GM23338 (cell line): Measurements from ENCODE around the gene WNT2. TPM values are rescaled to one million over a fixed set of nuclear protein-coding genes. Genes with fewer than 3 reads are reported as not detected.

Source experiments
- ATAC-seq: fragments of 200-7000 bp; cut with Tn5 transposase; 3 replicates; pipeline ENCODE4 v1.9.1; 2020
- DNase-seq: peaks from one replicate; pipeline ENCODE4 v3.0.0-alpha.2; 2015; ENCODE audit warnings: low spot score
- H2AFZ ChIP-seq: fragments of 200-600 bp; sonication (generic); 2 replicates; pipeline ENCODE4 v1.8.0; 2016; ENCODE audit warnings: antibody characterized with exemption, mild to moderate bottlenecking, moderate library complexity
- H3F3A ChIP-seq: fragments of 200-600 bp; sonication (generic); replicated peaks from 2 replicates; pipeline ENCODE4 v1.8.0; 2017; ENCODE audit warnings: antibody characterized with exemption, mixed run types, low read depth
- H3K27ac ChIP-seq: fragments of 200-600 bp; sonication (generic); 2 replicates; pipeline ENCODE4 v1.6.1; 2016; ENCODE audit warnings: low read depth
- H3K27me3 ChIP-seq: fragments of 200-600 bp; sonication (generic); 2 replicates; pipeline ENCODE4 v1.8.0; 2016; ENCODE audit warnings: mild to moderate bottlenecking, mixed run types, moderate library complexity; ENCODE audit not compliant: insufficient read depth
- H3K36me3 ChIP-seq: fragments of 200-600 bp; sonication (generic); 2 replicates; pipeline ENCODE4 v1.8.0; 2016; ENCODE audit warnings: mild to moderate bottlenecking; ENCODE audit not compliant: insufficient read depth
- H3K4me1 ChIP-seq: fragments of 200-600 bp; sonication (generic); 2 replicates; pipeline ENCODE4 v1.8.0; 2016; ENCODE audit warnings: mild to moderate bottlenecking, moderate library complexity; ENCODE audit not compliant: insufficient read depth
- H3K4me2 ChIP-seq: fragments of 200-600 bp; sonication (generic); 2 replicates; pipeline ENCODE4 v1.7.1; 2017; ENCODE audit warnings: mixed run types
- H3K4me3 ChIP-seq: fragments of 200-600 bp; sonication (generic); 2 replicates; pipeline ENCODE4 v1.6.1; 2016; ENCODE audit warnings: mixed run types
- H3K79me2 ChIP-seq: fragments of 200-600 bp; sonication (generic); replicated peaks from 2 replicates; pipeline ENCODE4 v1.8.0; 2017; ENCODE audit warnings: mild to moderate bottlenecking; ENCODE audit not compliant: insufficient read depth
- H3K9me2 ChIP-seq: fragments of 200-600 bp; sonication (generic); 2 replicates; pipeline ENCODE4 v1.8.0; 2017; ENCODE audit not compliant: insufficient read depth
- H4K20me1 ChIP-seq: fragments of 200-600 bp; sonication (generic); replicated peaks from 2 replicates; pipeline ENCODE4 v1.8.0; 2017; ENCODE audit warnings: mild to moderate bottlenecking; ENCODE audit not compliant: insufficient read depth
- H3K27ac Mint-ChIP-seq: 2 replicates; pipeline ENCODE4 v1.8.0; 2020; ENCODE audit warnings: inconsistent platforms, mild to moderate bottlenecking, moderate library complexity, mixed read lengths
- H3K27me3 Mint-ChIP-seq: 3 replicates; pipeline ENCODE4 v1.8.0; 2022; ENCODE audit warnings: low read depth, mild to moderate bottlenecking, moderate library complexity, mixed read lengths, inconsistent platforms; ENCODE audit not compliant: insufficient read depth, poor library complexity
- H3K36me3 Mint-ChIP-seq: 3 replicates; pipeline ENCODE4 v1.8.0; 2021; ENCODE audit warnings: low read depth, mild to moderate bottlenecking, inconsistent platforms, moderate library complexity, mixed read lengths
- H3K4me1 Mint-ChIP-seq: 3 replicates; pipeline ENCODE4 v1.8.0; 2020; ENCODE audit warnings: mild to moderate bottlenecking, inconsistent platforms, mixed read lengths
- H3K4me3 Mint-ChIP-seq: 3 replicates; pipeline ENCODE4 v1.8.0; 2021; ENCODE audit warnings: moderate library complexity, mild to moderate bottlenecking, inconsistent platforms, mixed read lengths
- H3K9me3 Mint-ChIP-seq: 3 replicates; pipeline ENCODE4 v1.8.0; 2020; ENCODE audit warnings: moderate library complexity, mild to moderate bottlenecking, inconsistent platforms, mixed read lengths
- REST ChIP-seq: IDR thresholded peaks from one replicate; pipeline ENCODE4 v1.6.1; 2018; ENCODE audit warnings: antibody characterized with exemption; ENCODE audit not compliant: unreplicated experiment
- ZNF331 ChIP-seq: fragments of 250-450 bp; sonication (Bioruptor Pico); IDR thresholded peaks from 2 replicates; pipeline ENCODE4 v1.5.0; 2020; ENCODE audit warnings: low read depth, mild to moderate bottlenecking, moderate library complexity
- polyA plus RNA-seq: library from polyadenylated mRNA; unstranded; fragments of >200 nt; fragmentation: Nextera tagmentation; extraction: Ambion mirVana; gene quantifications from 2 replicates; pipeline ENCODE4 v1.2.1, GENCODE V29; 2016
- total RNA-seq: library from RNA; depleted of rRNA; stranded (reverse); fragments of >200 nt; shearing (Covaris generic); gene quantifications from 2 replicates; pipeline ENCODE4 v1.2.3, GENCODE V29; 2014
- TF ChIP-seq, protein P1 (sequence below), 2 experiments: fragments of 200-600 bp in 1 of 2; sonication (generic) in 1 of 2; conservative IDR thresholded peaks; 2 replicates each; pipeline versions ENCODE4 v1.5.1 to v1.6.1; 2016 to 2017; ENCODE audit warnings: antibody characterized with exemption in 2 of 2, low read depth in 2 of 2, mild to moderate bottlenecking in 2 of 2, moderate library complexity in 1 of 2
- TF ChIP-seq, protein P2 (sequence below): IDR thresholded peaks from 2 replicates; pipeline ENCODE4 v1.6.1; 2016; ENCODE audit warnings: antibody characterized with exemption

WNT2 gene
- total and polyA plus RNA-seq, 2 experiments from 2014 or later, result not detected

GRCh38 chr7:117312593-117313580, 10.0 kb downstream of the WNT2 start:
- no peaks in the 10 kb centered on the region for H4K20me1 ChIP-seq
- H3K4me2 ChIP-seq, result no peak overlapping the region
- no peak overlapping the region for H3K27ac ChIP-seq
- no peaks in the 10 kb centered on the region for H3K9me3 Mint-ChIP-seq
- TF ChIP-seq, protein P1, sequence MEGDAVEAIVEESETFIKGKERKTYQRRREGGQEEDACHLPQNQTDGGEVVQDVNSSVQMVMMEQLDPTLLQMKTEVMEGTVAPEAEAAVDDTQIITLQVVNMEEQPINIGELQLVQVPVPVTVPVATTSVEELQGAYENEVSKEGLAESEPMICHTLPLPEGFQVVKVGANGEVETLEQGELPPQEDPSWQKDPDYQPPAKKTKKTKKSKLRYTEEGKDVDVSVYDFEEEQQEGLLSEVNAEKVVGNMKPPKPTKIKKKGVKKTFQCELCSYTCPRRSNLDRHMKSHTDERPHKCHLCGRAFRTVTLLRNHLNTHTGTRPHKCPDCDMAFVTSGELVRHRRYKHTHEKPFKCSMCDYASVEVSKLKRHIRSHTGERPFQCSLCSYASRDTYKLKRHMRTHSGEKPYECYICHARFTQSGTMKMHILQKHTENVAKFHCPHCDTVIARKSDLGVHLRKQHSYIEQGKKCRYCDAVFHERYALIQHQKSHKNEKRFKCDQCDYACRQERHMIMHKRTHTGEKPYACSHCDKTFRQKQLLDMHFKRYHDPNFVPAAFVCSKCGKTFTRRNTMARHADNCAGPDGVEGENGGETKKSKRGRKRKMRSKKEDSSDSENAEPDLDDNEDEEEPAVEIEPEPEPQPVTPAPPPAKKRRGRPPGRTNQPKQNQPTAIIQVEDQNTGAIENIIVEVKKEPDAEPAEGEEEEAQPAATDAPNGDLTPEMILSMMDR (conservative IDR thresholded peaks at IDR 0.05; ENCODE audit: low read depth in 2 of 2), result peak in 1 of 2 experiments; percentile 36; a peak in 3 of 4 replicates
- TF ChIP-seq REST, result no peak
- no peaks in the 10 kb centered on the region for H3K9me2 ChIP-seq
- H3K27me3 ChIP-seq, result peaks cover 8% of the 10 kb centered on the region
- ATAC-seq (no peak), DNase-seq (no peak)
- no peaks in the 10 kb centered on the region for H3K4me1 ChIP-seq
- no peak overlapping the region for H3K27ac Mint-ChIP-seq
- H3K4me3 Mint-ChIP-seq, result no peak overlapping the region
- H3K4me3 ChIP-seq, result no peak overlapping the region
- H3F3A ChIP-seq, result no peaks in the 10 kb centered on the region
- H3K36me3 Mint-ChIP-seq, result no peaks in the 10 kb centered on the region
- no peak overlapping the region for H2AFZ ChIP-seq
- H3K36me3 ChIP-seq, result no peaks in the 10 kb centered on the region
- H3K27me3 Mint-ChIP-seq, result peaks cover 4% of the 10 kb centered on the region
- peaks cover 12% of the 10 kb centered on the region for H3K4me1 Mint-ChIP-seq
- no peaks in the 10 kb centered on the region for H3K79me2 ChIP-seq

DNA sequence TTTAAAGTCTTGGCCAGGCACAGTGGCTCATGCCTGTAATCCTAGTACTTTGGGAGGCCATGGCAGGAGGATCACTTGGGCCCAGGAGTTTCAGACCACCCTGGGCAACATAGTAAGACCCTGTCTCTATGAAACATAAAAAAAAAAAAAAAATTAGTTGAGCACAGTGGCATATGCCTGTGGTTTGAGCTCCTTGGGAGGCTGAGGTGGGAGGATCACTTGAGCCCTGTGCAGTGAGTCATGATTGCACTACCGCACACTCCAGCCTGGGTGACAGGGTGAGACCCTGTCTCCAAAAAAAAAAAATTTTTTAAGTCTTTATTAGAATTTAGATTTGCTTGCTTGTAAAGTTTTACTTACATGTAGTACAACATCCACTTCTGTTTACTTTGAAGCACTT, 14.0 kb downstream of the WNT2 start:
- Histone ChIP-seq H3K27ac (no peak overlapping the region), H3K4me2 (no peak overlapping the region), H3K79me2 (no peaks in the 10 kb centered on the region), H3K9me2 (no peaks in the 10 kb centered on the region; the same call in 1 of the 2 replicates), H3K27me3 (no peaks in the 10 kb centered on the region), H4K20me1 (no peaks in the 10 kb centered on the region), H2AFZ (no peak overlapping the region), H3K4me1 (peaks cover 13% of the 10 kb centered on the region), H3K4me3 (no peak overlapping the region), H3F3A (no peaks in the 10 kb centered on the region), H3K36me3 (no peaks in the 10 kb centered on the region)
- ATAC-seq (no peak), DNase-seq (no peak)
- H3K4me1 Mint-ChIP-seq, result peaks cover 21% of the 10 kb centered on the region
- no peak for TF ChIP-seq ZNF331 (CRISPR knock-in tag)
- TF ChIP-seq, protein P2, sequence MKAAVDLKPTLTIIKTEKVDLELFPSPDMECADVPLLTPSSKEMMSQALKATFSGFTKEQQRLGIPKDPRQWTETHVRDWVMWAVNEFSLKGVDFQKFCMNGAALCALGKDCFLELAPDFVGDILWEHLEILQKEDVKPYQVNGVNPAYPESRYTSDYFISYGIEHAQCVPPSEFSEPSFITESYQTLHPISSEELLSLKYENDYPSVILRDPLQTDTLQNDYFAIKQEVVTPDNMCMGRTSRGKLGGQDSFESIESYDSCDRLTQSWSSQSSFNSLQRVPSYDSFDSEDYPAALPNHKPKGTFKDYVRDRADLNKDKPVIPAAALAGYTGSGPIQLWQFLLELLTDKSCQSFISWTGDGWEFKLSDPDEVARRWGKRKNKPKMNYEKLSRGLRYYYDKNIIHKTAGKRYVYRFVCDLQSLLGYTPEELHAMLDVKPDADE, result no peak
- H3K27me3 Mint-ChIP-seq, result peaks cover 2% of the 10 kb centered on the region
- H3K27ac Mint-ChIP-seq, result no peak overlapping the region
- H3K4me3 Mint-ChIP-seq, result no peak overlapping the region
- no peaks in the 10 kb centered on the region for H3K36me3 Mint-ChIP-seq
- H3K9me3 Mint-ChIP-seq, result no peaks in the 10 kb centered on the region; the same call in 2 of the 3 replicates
